Panc1 (cell line): ENCODE results near the gene MTF1. TPM values are rescaled to one million over a fixed set of nuclear protein-coding genes. Genes with fewer than 3 reads are reported as not detected.
A peak's percentile ranks its signal among the peaks of the same experiment; 100 is the strongest.

ENCODE experiments used
- ATAC-seq: fragments of 200-7000 bp; cut with Tn5 transposase; 2 replicates; pipeline ENCODE4 v1.9.1; 2020; ENCODE audit warnings: mild to moderate bottlenecking, moderate library complexity
- BruUV-seq: library from RNA; stranded (reverse); fragments of 400-500 nt; replicated peaks from 2 replicates; lab custom pipeline; 2021; lab: Mats Ljungman, UMichigan
- CTCF ChIA-PET: fragments of 300-600 bp; sonication (Branson Sonifier 250); formaldehyde crosslinking; loops from one replicate; lab custom pipeline; 2022; ENCODE audit warnings: antibody characterized with exemption; lab: Charles Lee
- POLR2A ChIA-PET: fragments of 300-600 bp; sonication (Branson Sonifier 250); formaldehyde crosslinking; loops from one replicate; lab custom pipeline; 2022; ENCODE audit warnings: antibody characterized with exemption; lab: Charles Lee
- DNase-seq: peaks from one replicate; pipeline ENCODE4 v3.0.0-alpha.2; 2010; ENCODE audit warnings: low read depth, low spot score
- H3K27ac ChIP-seq: 2 replicates; pipeline ENCODE4 v1.5.1; 2011; ENCODE audit warnings: mild to moderate bottlenecking, low read length, inconsistent platforms
- H3K27me3 ChIP-seq: fragments of 200-500 bp; sonication (Bioruptor generic); 2 replicates; pipeline ENCODE4 v1.6.0; 2014; ENCODE audit warnings: low read length, inconsistent platforms; ENCODE audit not compliant: control insufficient read depth, insufficient read depth
- H3K36me3 ChIP-seq: fragments of 200-500 bp; sonication (Bioruptor generic); 2 replicates; pipeline ENCODE4 v1.5.1; 2014; ENCODE audit warnings: inconsistent platforms, mild to moderate bottlenecking, low read length, moderate library complexity; ENCODE audit not compliant: control insufficient read depth, insufficient read depth
- H3K4me1 ChIP-seq: 2 replicates; pipeline ENCODE4 v1.5.1; 2011; ENCODE audit warnings: inconsistent platforms, mild to moderate bottlenecking, low read length, moderate library complexity; ENCODE audit not compliant: control insufficient read depth, insufficient read depth
- H3K4me3 ChIP-seq, 2 experiments: 2 replicates each; pipeline ENCODE4 v1.5.1; 2011 to 2012; ENCODE audit warnings: low read depth in 2 of 2, low read length in 2 of 2, mild to moderate bottlenecking in 2 of 2, inconsistent platforms in 1 of 2, moderate library complexity in 1 of 2
- H3K9me3 ChIP-seq: fragments of 200-500 bp; sonication (Bioruptor generic); 2 replicates; pipeline ENCODE4 v1.5.1; 2014; ENCODE audit warnings: low read depth, mild to moderate bottlenecking, inconsistent platforms, low read length, moderate library complexity; ENCODE audit not compliant: control insufficient read depth, insufficient read depth
- CTCF ChIP-seq: fragments of 450-650 bp; IDR thresholded peaks from 2 replicates; pipeline ENCODE4 v1.5.1; 2017; ENCODE audit warnings: mild to moderate bottlenecking
- POLR2AphosphoS5 ChIP-seq: IDR thresholded peaks from 2 replicates; pipeline ENCODE4 v1.6.1; 2012; ENCODE audit warnings: mild to moderate bottlenecking, low read depth, low read length, moderate library complexity
- REST ChIP-seq, 2 experiments: IDR thresholded peaks; 2 replicates each; pipeline ENCODE4 v1.6.1; 2011 to 2012; ENCODE audit warnings: low read depth in 2 of 2, control low read depth in 1 of 2, low read length in 1 of 2, mild to moderate bottlenecking in 1 of 2, moderate library complexity in 1 of 2; ENCODE audit not compliant: insufficient read depth in 1 of 2
- SIN3A ChIP-seq: IDR thresholded peaks from 2 replicates; pipeline ENCODE4 v1.6.1; 2012; ENCODE audit warnings: low read depth, mild to moderate bottlenecking, low read length, moderate library complexity, borderline replicate concordance; ENCODE audit not compliant: insufficient read depth
- TCF7L2 ChIP-seq: IDR thresholded peaks from 2 replicates; pipeline ENCODE4 v1.6.1; 2011; ENCODE audit warnings: mild to moderate bottlenecking, low read depth, low read length, inconsistent platforms
- in situ Hi-C: cut with HindIII; loops from 2 replicates; pipeline ENCODE4 v1.10.0; 2016; ENCODE audit warnings: low sequenced_read_pairs, low pct_unique_long_range_greater_than_20kb
- intact Hi-C: fragments of 100-400 bp; cut with micrococcal nuclease; formaldehyde crosslinking; loops from one replicate; pipeline ENCODE4 v1.10.0; 2022; ENCODE audit not compliant: unreplicated experiment
- total RNA-seq: library from RNA; stranded (reverse); gene quantifications from one replicate; pipeline ENCODE4 v1.2.1, GENCODE V29; 2021; ENCODE audit not compliant: unreplicated experiment

MTF1 gene
- total RNA-seq, 1 experiment from 2014 or later: 26.2 TPM

GRCh38 chr1:37764888-37765441 lies 94.4 kb downstream of the MTF1 start, which contains the start of gene EPHA10:
TSS of gene EPHA10 (minus strand) at chr1:37765120. CDS start at chr1:37765066, 54 bp downstream.
- in situ Hi-C loops: no loop called here
- ChIA-PET CTCF (interaction anchor here (0.7 kb wide), 1 partner anchor 11 kb away, joined by 8 read pairs; no protein-coding TSS in a partner anchor), POLR2A (interaction anchor here (0.6 kb wide), 1 partner anchor 1250 kb away, joined by 3 read pairs; no protein-coding TSS in a partner anchor)
- TF ChIP-seq CTCF: no peak
- TF ChIP-seq TCF7L2: no peak
- TF ChIP-seq SIN3A: no peak
- TF ChIP-seq POLR2AphosphoS5: no peak
- TF ChIP-seq REST (IDR thresholded peaks at IDR 0.05; ENCODE audit: insufficient read depth in 1 of 2, low read depth in 2 of 2, low read length in 1 of 2): no peak; a peak in 1 of 4 replicates
- Histone ChIP-seq H3K4me3 (peak within 1 kb of the TSS; percentile 39 to 54), H3K27ac (no peak within 1 kb of the TSS), H3K27me3 (peaks cover 27% of the 10 kb centered on the region), H3K9me3 (no peaks in the 10 kb centered on the region), H3K4me1 (peaks cover 10% of the 10 kb centered on the region; the same call in 1 of the 2 replicates), H3K36me3 (no peaks in the 10 kb centered on the region)
- ATAC-seq: peak; percentile 12; the same call in 1 of the 2 replicates
- intact Hi-C loops: no loop called here
- DNase-seq: no peak
- BruUV-seq: no TSS peak

- TF ChIP-seq REST (IDR thresholded peaks at IDR 0.05; ENCODE audit: insufficient read depth in 1 of 2, low read depth in 2 of 2, low read length in 1 of 2) (peak; percentile 99), TCF7L2 (no peak), SIN3A (peak; percentile 92)
- no peak overlapping the region for H3K4me3 ChIP-seq
- BruUV-seq: no TSS peak
- intact Hi-C loops (no loop called here), in situ Hi-C loops (no loop called here)
- no peaks in the 10 kb centered on the region for H3K9me3 ChIP-seq
- H3K36me3 ChIP-seq: no peaks in the 10 kb centered on the region
- DNase-seq (no peak), ATAC-seq (0 out of 2 replicates have a peak, but pooled peaks have one; percentile 22)
- ChIA-PET CTCF (no interaction called here), POLR2A (no interaction called here)
- H3K27me3 ChIP-seq: peaks cover 31% of the 10 kb centered on the region
- H3K27ac ChIP-seq: no peak overlapping the region
- peaks cover 10% of the 10 kb centered on the region; the same call in 1 of the 2 replicates for H3K4me1 ChIP-seq
Observed at GRCh38 chr1:37764414-37764825, 95.0 kb downstream of the MTF1 start.
